ENCODE results near the gene EZR. TPM values are rescaled to one million over a fixed set of nuclear protein-coding genes. Genes with fewer than 3 reads are reported as not detected.

EZR gene
- total RNA-seq, 1 experiment from 2014 or later = 375 TPM

- H3K4me3 Mint-ChIP-seq = no peak overlapping the region
- no peaks in the 10 kb centered on the region; the same call in none of the 2 replicates for H3K27me3 Mint-ChIP-seq (ENCODE audit: low read depth)
- no peak overlapping the region for H3K14ac ChIP-seq (ENCODE audit: insufficient read depth, low read length)
- no peak overlapping the region for H3K18ac ChIP-seq (ENCODE audit: insufficient read length, low read depth, low read length)
- no peak overlapping the region for H4K8ac ChIP-seq (replicated peaks; ENCODE audit: insufficient read length, low read depth, low read length)
- H3K23ac ChIP-seq (ENCODE audit: insufficient read length, low read depth, low read length) = no peak overlapping the region
- H2BK15ac ChIP-seq (ENCODE audit: low read depth, low read length) = no peak overlapping the region
- H2BK120ac ChIP-seq (ENCODE audit: low read depth, low read length, poor library complexity, severe bottlenecking) = no peak overlapping the region
- no peaks in the 10 kb centered on the region for H3K9me3 Mint-ChIP-seq
- H3K9ac ChIP-seq (ENCODE audit: extremely low read depth, insufficient read length, low read length) = no peak overlapping the region
- H3T11ph ChIP-seq (ENCODE audit: low read length) = no peak overlapping the region
- no peak overlapping the region for H4K91ac ChIP-seq (ENCODE audit: insufficient read length, low read depth, low read length)
- H3K79me2 ChIP-seq (ENCODE audit: insufficient read depth, low read length) = no peaks in the 10 kb centered on the region
- no peak overlapping the region for H2BK20ac ChIP-seq (ENCODE audit: low read depth, low read length, poor library complexity, severe bottlenecking)
- H3K27ac Mint-ChIP-seq = peak overlapping the region; percentile 28 to 77 (median 66); a peak in 4 of 7 replicates
- H3K27ac ChIP-seq (ENCODE audit: insufficient read length, low read depth, low read length) = no peak overlapping the region
- no peak overlapping the region for H2BK12ac ChIP-seq (ENCODE audit: insufficient read length, low read depth, low read length)
- no peaks in the 10 kb centered on the region for H3K79me1 ChIP-seq (ENCODE audit: insufficient read depth, low read depth, low read length, poor library complexity, severe bottlenecking)
- H2AFZ ChIP-seq (ENCODE audit: low read length) = no peak overlapping the region
- peaks cover 69 to 100% (median 92%) of the 10 kb centered on the region in 3 experiments for H3K36me3 Mint-ChIP-seq (ENCODE audit: insufficient read depth in 1 of 3, low read depth in 3 of 3)
- H3K4me2 ChIP-seq (ENCODE audit: insufficient read depth, insufficient read length, low read length) = no peak overlapping the region
- H3K4me1 ChIP-seq (ENCODE audit: insufficient read depth, low read length) = no peaks in the 10 kb centered on the region
- no peak overlapping the region for H2AK5ac ChIP-seq (ENCODE audit: insufficient read length, low read length)
- H4K20me1 ChIP-seq (ENCODE audit: control insufficient read depth, insufficient read depth, insufficient read length) = no peaks in the 10 kb centered on the region
- H4K5ac ChIP-seq (ENCODE audit: insufficient read length, low read depth, low read length) = no peak overlapping the region
- H3K9me3 ChIP-seq (ENCODE audit: control insufficient read depth, low read depth, low read length) = no peaks in the 10 kb centered on the region
- no peaks in the 10 kb centered on the region for H3K27me3 ChIP-seq (ENCODE audit: insufficient read depth, low read length)
- no peak overlapping the region for H3K4ac ChIP-seq (ENCODE audit: low read depth, low read length)
- DNase-seq = no peak
- no peaks in the 10 kb centered on the region for H3K23me2 ChIP-seq (ENCODE audit: insufficient read length, low read depth, low read length, poor library complexity, severe bottlenecking)
- H3K56ac ChIP-seq (ENCODE audit: insufficient read length, low read depth, low read length) = no peak overlapping the region
- no peak for TF ChIP-seq CTCF (conservative IDR thresholded peaks at IDR 0.05)
- no CpG with 5 or more reads among the region's 13 CpGs for WGBS (ENCODE audit: extremely low coverage, insufficient read length, low lambda C conversion rate)
- H2BK5ac ChIP-seq (ENCODE audit: insufficient read length, low read length) = no peak overlapping the region
- H3K4me1 Mint-ChIP-seq = peaks cover 11 to 14% of the 10 kb centered on the region in 2 experiments
These were observed 49.9 kb downstream of the EZR start for GRCh38 chr6:158769234-158769770.
